MM.1S (cell line): Measurements from ENCODE around the gene RACGAP1.

Source experiments
- DNase-seq: peaks from one replicate; pipeline ENCODE4 v3.0.0-alpha.2; 2015
- H2AFZ ChIP-seq: fragments of 300-600 bp; sonication (generic); 2 replicates; pipeline ENCODE4 v1.6.0; 2016; ENCODE audit warnings: antibody characterized with exemption, low read length
- H3F3A ChIP-seq: fragments of 300-600 bp; sonication (generic); 2 replicates; pipeline ENCODE4 v1.6.1; 2016; ENCODE audit warnings: mild to moderate bottlenecking, antibody characterized with exemption, low read length, moderate library complexity, mixed read lengths; ENCODE audit not compliant: insufficient read depth
- H3K27ac ChIP-seq: fragments of 300-600 bp; sonication (generic); 2 replicates; pipeline ENCODE4 v1.5.1; 2016; ENCODE audit warnings: mild to moderate bottlenecking, low read length
- H3K27me3 ChIP-seq: fragments of 300-600 bp; sonication (generic); replicated peaks from 2 replicates; pipeline ENCODE4 v1.6.0; 2016; ENCODE audit warnings: low read length; ENCODE audit not compliant: insufficient read depth
- H3K36me3 ChIP-seq: fragments of 300-600 bp; sonication (generic); replicated peaks from 2 replicates; pipeline ENCODE4 v1.6.1; 2016; ENCODE audit warnings: mild to moderate bottlenecking, low read length, mixed read lengths; ENCODE audit not compliant: insufficient read depth
- H3K4me1 ChIP-seq: fragments of 300-600 bp; sonication (generic); 2 replicates; pipeline ENCODE4 v1.6.1; 2016; ENCODE audit warnings: low read length, mixed read lengths
- H3K4me2 ChIP-seq: fragments of 300-600 bp; sonication (generic); 2 replicates; pipeline ENCODE4 v1.6.0; 2016; ENCODE audit warnings: low read depth, low read length
- H3K4me3 ChIP-seq: fragments of 300-600 bp; sonication (generic); 2 replicates; pipeline ENCODE4 v1.5.1; 2016; ENCODE audit warnings: low read length, mixed read lengths
- H3K79me2 ChIP-seq: fragments of 300-600 bp; sonication (generic); 2 replicates; pipeline ENCODE4 v1.6.1; 2016; ENCODE audit warnings: mixed run types, low read length, mixed read lengths
- H3K9ac ChIP-seq: fragments of 300-600 bp; sonication (generic); 2 replicates; pipeline ENCODE4 v1.6.1; 2016; ENCODE audit warnings: low read length, mixed read lengths
- H3K9me2 ChIP-seq: fragments of 300-600 bp; sonication (generic); replicated peaks from 2 replicates; pipeline ENCODE4 v1.6.1; 2016; ENCODE audit warnings: mild to moderate bottlenecking, low read length, mixed read lengths; ENCODE audit not compliant: insufficient read depth
- H3K9me3 ChIP-seq: fragments of 300-600 bp; sonication (generic); replicated peaks from 2 replicates; pipeline ENCODE4 v1.6.1; 2016; ENCODE audit warnings: mild to moderate bottlenecking, low read length, mixed read lengths; ENCODE audit not compliant: insufficient read depth
- H4K20me1 ChIP-seq: fragments of 300-600 bp; sonication (generic); 2 replicates; pipeline ENCODE4 v1.6.1; 2016; ENCODE audit warnings: mild to moderate bottlenecking, low read length, moderate library complexity, mixed read lengths; ENCODE audit not compliant: insufficient read depth
- EZH2 ChIP-seq: fragments of 300-600 bp; sonication (generic); optimal IDR thresholded peaks from 2 replicates; pipeline ENCODE3; 2017; ENCODE audit warnings: low read depth, mild to moderate bottlenecking, antibody characterized with exemption, low read length, mixed read lengths
- EZH2phosphoT487 ChIP-seq: fragments of 300-600 bp; sonication (generic); IDR thresholded peaks from 2 replicates; pipeline ENCODE4 v1.6.1; 2018; ENCODE audit warnings: antibody characterized with exemption, low read length
- TF ChIP-seq, protein P1 (sequence below): fragments of 300-600 bp; sonication (generic); IDR thresholded peaks from 2 replicates; pipeline ENCODE4 v1.5.1; 2016; ENCODE audit warnings: antibody characterized with exemption, low read length, mixed read lengths

The RACGAP1 gene

GRCh38 chr12:49955899-49956662, 69.2 kb downstream of the RACGAP1 start:
- Histone ChIP-seq H4K20me1 (no peaks in the 10 kb centered on the region), H3K27ac (no peak overlapping the region), H3F3A (no peaks in the 10 kb centered on the region), H3K27me3 (peaks cover 62% of the 10 kb centered on the region), H3K9ac (no peak overlapping the region), H3K4me1 (no peaks in the 10 kb centered on the region), H3K79me2 (no peaks in the 10 kb centered on the region), H2AFZ (no peak overlapping the region), H3K4me3 (no peak overlapping the region), H3K4me2 (no peak overlapping the region), H3K9me2 (no peaks in the 10 kb centered on the region), H3K9me3 (no peaks in the 10 kb centered on the region), H3K36me3 (no peaks in the 10 kb centered on the region)
- TF ChIP-seq, protein P1, sequence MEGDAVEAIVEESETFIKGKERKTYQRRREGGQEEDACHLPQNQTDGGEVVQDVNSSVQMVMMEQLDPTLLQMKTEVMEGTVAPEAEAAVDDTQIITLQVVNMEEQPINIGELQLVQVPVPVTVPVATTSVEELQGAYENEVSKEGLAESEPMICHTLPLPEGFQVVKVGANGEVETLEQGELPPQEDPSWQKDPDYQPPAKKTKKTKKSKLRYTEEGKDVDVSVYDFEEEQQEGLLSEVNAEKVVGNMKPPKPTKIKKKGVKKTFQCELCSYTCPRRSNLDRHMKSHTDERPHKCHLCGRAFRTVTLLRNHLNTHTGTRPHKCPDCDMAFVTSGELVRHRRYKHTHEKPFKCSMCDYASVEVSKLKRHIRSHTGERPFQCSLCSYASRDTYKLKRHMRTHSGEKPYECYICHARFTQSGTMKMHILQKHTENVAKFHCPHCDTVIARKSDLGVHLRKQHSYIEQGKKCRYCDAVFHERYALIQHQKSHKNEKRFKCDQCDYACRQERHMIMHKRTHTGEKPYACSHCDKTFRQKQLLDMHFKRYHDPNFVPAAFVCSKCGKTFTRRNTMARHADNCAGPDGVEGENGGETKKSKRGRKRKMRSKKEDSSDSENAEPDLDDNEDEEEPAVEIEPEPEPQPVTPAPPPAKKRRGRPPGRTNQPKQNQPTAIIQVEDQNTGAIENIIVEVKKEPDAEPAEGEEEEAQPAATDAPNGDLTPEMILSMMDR: no peak
- TF ChIP-seq EZH2: no peak
- no peak for TF ChIP-seq EZH2phosphoT487
- no peak for DNase-seq

- Histone ChIP-seq H3K4me3 (no peak overlapping the region), H3K4me1 (no peaks in the 10 kb centered on the region), H3K4me2 (no peak overlapping the region), H3K79me2 (no peaks in the 10 kb centered on the region), H3F3A (no peaks in the 10 kb centered on the region), H4K20me1 (no peaks in the 10 kb centered on the region), H2AFZ (no peak overlapping the region), H3K27ac (no peak overlapping the region), H3K9ac (no peak overlapping the region), H3K27me3 (peaks cover 53% of the 10 kb centered on the region), H3K36me3 (no peaks in the 10 kb centered on the region), H3K9me2 (no peaks in the 10 kb centered on the region), H3K9me3 (no peaks in the 10 kb centered on the region)
- TF ChIP-seq EZH2 (no peak), EZH2phosphoT487 (no peak)
- TF ChIP-seq, protein P1: no peak
- DNase-seq: no peak
These were observed 70.1 kb downstream of the RACGAP1 start for GRCh38 chr12:49954863-49955830.

DNA sequence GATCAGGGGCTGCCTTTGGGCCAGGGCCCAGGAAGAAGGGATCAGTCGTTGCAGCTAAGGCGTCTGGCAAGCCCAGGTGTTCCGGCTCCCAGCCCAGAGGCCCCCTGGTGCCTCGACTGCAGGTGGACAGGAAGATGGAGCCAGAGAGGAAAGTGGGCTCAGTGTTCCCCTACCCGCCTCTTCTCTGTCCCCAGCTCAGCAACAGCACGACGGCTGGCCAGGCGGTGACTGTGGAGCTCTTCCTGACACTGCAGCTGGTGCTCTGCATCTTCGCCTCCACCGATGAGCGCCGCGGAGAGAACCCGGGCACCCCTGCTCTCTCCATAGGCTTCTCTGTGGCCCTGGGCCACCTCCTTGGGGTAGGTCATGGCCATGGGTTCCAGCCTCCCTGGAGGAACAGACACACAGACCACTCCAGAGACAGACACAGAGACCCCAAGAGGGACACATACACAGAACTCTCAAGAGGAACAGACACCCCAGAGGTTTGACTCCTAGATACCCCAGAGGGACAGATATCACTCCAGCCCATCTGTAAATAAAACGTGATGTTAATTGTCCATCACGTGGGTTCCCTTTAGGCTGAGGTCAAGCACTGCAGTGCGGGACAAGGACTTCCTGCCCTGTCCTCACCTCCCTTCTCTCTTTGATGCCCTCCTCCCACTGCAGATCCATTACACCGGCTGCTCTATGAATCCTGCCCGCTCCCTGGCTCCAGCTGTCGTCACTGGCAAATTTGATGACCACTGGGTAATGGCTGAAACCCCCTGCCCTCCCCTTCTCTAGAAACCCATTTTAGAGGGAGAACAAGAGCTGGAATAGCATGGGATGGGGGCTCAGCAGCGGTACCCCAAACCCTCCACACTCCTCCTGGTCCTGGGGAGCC, 71.1 kb downstream of the RACGAP1 start:
- no peaks in the 10 kb centered on the region for H3K9me3 ChIP-seq
- no peak for DNase-seq
- no peaks in the 10 kb centered on the region for H3K4me1 ChIP-seq
- H3K4me3 ChIP-seq: no peak overlapping the region
- no peaks in the 10 kb centered on the region for H4K20me1 ChIP-seq
- peaks cover 44% of the 10 kb centered on the region for H3K27me3 ChIP-seq
- no peak overlapping the region for H3K9ac ChIP-seq
- no peak overlapping the region for H2AFZ ChIP-seq
- no peaks in the 10 kb centered on the region for H3K9me2 ChIP-seq
- no peaks in the 10 kb centered on the region for H3F3A ChIP-seq
- no peak overlapping the region for H3K27ac ChIP-seq
- no peaks in the 10 kb centered on the region for H3K36me3 ChIP-seq
- H3K79me2 ChIP-seq: no peaks in the 10 kb centered on the region
- H3K4me2 ChIP-seq: no peak overlapping the region
- no peak for TF ChIP-seq EZH2
- TF ChIP-seq EZH2phosphoT487: no peak
- TF ChIP-seq, protein P1: no peak
